ENCODE data around the gene TMEM132D. TPM values are rescaled to one million over a fixed set of nuclear protein-coding genes. Genes with fewer than 3 reads are reported as not detected.

Gene TMEM132D
- total RNA-seq, 2 donors from 2014 or later: not detected

- DNase-seq (ENCODE audit: low spot score) (no peak), ATAC-seq (no peak)
- Mint-ChIP-seq H3K27me3 (no peaks in the 10 kb centered on the region), H3K27ac (no peak overlapping the region), H3K4me1 (ENCODE audit: low read depth in 2 of 2) (no peaks in the 10 kb centered on the region), H3K36me3 (no peaks in the 10 kb centered on the region), H3K4me3 (no peak overlapping the region), H3K9me3 (no peaks in the 10 kb centered on the region)
These were observed 230.0 kb downstream of the TMEM132D start for GRCh38 chr12:129673806-129674205.

GRCh38 chr12:129672110-129672509 is 231.7 kb downstream of the TMEM132D start:
- ATAC-seq (no peak), DNase-seq (ENCODE audit: low spot score) (no peak)
- H3K4me3 Mint-ChIP-seq: no peak overlapping the region
- H3K27me3 Mint-ChIP-seq: no peaks in the 10 kb centered on the region
- no peaks in the 10 kb centered on the region for H3K4me1 Mint-ChIP-seq (ENCODE audit: low read depth in 2 of 2)
- H3K27ac Mint-ChIP-seq: no peak overlapping the region
- H3K9me3 Mint-ChIP-seq: no peaks in the 10 kb centered on the region
- no peaks in the 10 kb centered on the region for H3K36me3 Mint-ChIP-seq

- Mint-ChIP-seq H3K4me3 (no peak overlapping the region), H3K9me3 (peaks cover 3% of the 10 kb centered on the region), H3K27ac (no peak overlapping the region), H3K27me3 (peaks cover 3 to 9% of the 10 kb centered on the region in 2 donors), H3K36me3 (no peaks in the 10 kb centered on the region), H3K4me1 (ENCODE audit: low read depth in 2 of 2) (no peaks in the 10 kb centered on the region)
- no peak for DNase-seq (ENCODE audit: low spot score)
- ATAC-seq: no peak
These were observed 233.4 kb downstream of the TMEM132D start for GRCh38 chr12:129670256-129670920.

- no peak for ATAC-seq
- DNase-seq (ENCODE audit: low spot score): no peak
- Mint-ChIP-seq H3K9me3 (peaks cover 3% of the 10 kb centered on the region), H3K27ac (no peak overlapping the region), H3K36me3 (no peaks in the 10 kb centered on the region), H3K27me3 (peaks cover 3 to 9% of the 10 kb centered on the region in 2 donors), H3K4me3 (no peak overlapping the region), H3K4me1 (ENCODE audit: low read depth in 2 of 2) (no peaks in the 10 kb centered on the region)
These were observed 238.4 kb downstream of the TMEM132D start for GRCh38 chr12:129665414-129665813.

GRCh38 chr12:129662234-129662633 is 241.6 kb downstream of the TMEM132D start:
- no peak for ATAC-seq
- no peak overlapping the region for H3K4me3 Mint-ChIP-seq
- H3K4me1 Mint-ChIP-seq (ENCODE audit: low read depth in 2 of 2): no peaks in the 10 kb centered on the region
- no peak for DNase-seq (ENCODE audit: low spot score)
- H3K36me3 Mint-ChIP-seq: no peaks in the 10 kb centered on the region
- peaks cover 3 to 9% of the 10 kb centered on the region in 2 donors for H3K27me3 Mint-ChIP-seq
- no peak overlapping the region for H3K27ac Mint-ChIP-seq
- H3K9me3 Mint-ChIP-seq: peaks cover 3% of the 10 kb centered on the region

- Mint-ChIP-seq H3K36me3 (no peaks in the 10 kb centered on the region), H3K27me3 (peaks cover 0 to 6% of the 10 kb centered on the region in 2 donors), H3K4me1 (ENCODE audit: low read depth in 2 of 2) (no peaks in the 10 kb centered on the region), H3K9me3 (peaks cover 2% of the 10 kb centered on the region), H3K27ac (no peak overlapping the region), H3K4me3 (no peak overlapping the region)
- DNase-seq (ENCODE audit: low spot score): no peak
- ATAC-seq: no peak
These were observed 242.9 kb downstream of the TMEM132D start for GRCh38 chr12:129660946-129661345.

GRCh38 chr12:129659961-129660622 is 243.7 kb downstream of the TMEM132D start:
- H3K4me3 Mint-ChIP-seq: no peak overlapping the region
- H3K9me3 Mint-ChIP-seq: peaks cover 3% of the 10 kb centered on the region
- ATAC-seq (no peak), DNase-seq (ENCODE audit: low spot score) (no peak)
- no peaks in the 10 kb centered on the region for H3K36me3 Mint-ChIP-seq
- H3K4me1 Mint-ChIP-seq (ENCODE audit: low read depth in 2 of 2): no peaks in the 10 kb centered on the region
- no peak overlapping the region for H3K27ac Mint-ChIP-seq
- H3K27me3 Mint-ChIP-seq: peaks cover 0 to 8% of the 10 kb centered on the region in 2 donors

- ATAC-seq (no peak), DNase-seq (ENCODE audit: low spot score) (no peak)
- Mint-ChIP-seq H3K27me3 (peaks cover 0 to 15% of the 10 kb centered on the region in 2 donors), H3K4me1 (ENCODE audit: low read depth in 2 of 2) (no peaks in the 10 kb centered on the region), H3K36me3 (no peaks in the 10 kb centered on the region), H3K4me3 (no peak overlapping the region), H3K9me3 (peaks cover 6% of the 10 kb centered on the region), H3K27ac (no peak overlapping the region)
These were observed 246.6 kb downstream of the TMEM132D start for GRCh38 chr12:129657179-129657578.

GRCh38 chr12:129651951-129652350 is 251.9 kb downstream of the TMEM132D start:
- Mint-ChIP-seq H3K4me1 (ENCODE audit: low read depth in 2 of 2) (no peaks in the 10 kb centered on the region), H3K27ac (no peak overlapping the region), H3K4me3 (no peak overlapping the region), H3K36me3 (no peaks in the 10 kb centered on the region), H3K27me3 (peaks cover 4 to 32% of the 10 kb centered on the region in 2 donors), H3K9me3 (peaks cover 9% of the 10 kb centered on the region)
- ATAC-seq (no peak), DNase-seq (ENCODE audit: low spot score) (no peak)

- Mint-ChIP-seq H3K4me1 (ENCODE audit: low read depth in 2 of 2) (no peaks in the 10 kb centered on the region), H3K27me3 (peaks cover 0 to 6% of the 10 kb centered on the region in 2 donors), H3K27ac (no peak overlapping the region), H3K36me3 (no peaks in the 10 kb centered on the region), H3K9me3 (no peaks in the 10 kb centered on the region), H3K4me3 (no peak overlapping the region)
- DNase-seq (ENCODE audit: low spot score) (no peak), ATAC-seq (no peak)
These were observed 261.9 kb downstream of the TMEM132D start for GRCh38 chr12:129641926-129642325.

- DNase-seq (ENCODE audit: low spot score) (no peak), ATAC-seq (peak in 1 of 2 donors; percentile 24)
- no peaks in the 10 kb centered on the region for H3K36me3 Mint-ChIP-seq
- H3K4me3 Mint-ChIP-seq: no peak overlapping the region
- H3K27me3 Mint-ChIP-seq: peaks cover 11 to 17% of the 10 kb centered on the region in 2 donors
- no peak overlapping the region for H3K27ac Mint-ChIP-seq
- no peaks in the 10 kb centered on the region for H3K9me3 Mint-ChIP-seq
- H3K4me1 Mint-ChIP-seq (ENCODE audit: low read depth in 2 of 2): no peaks in the 10 kb centered on the region
These were observed 268.7 kb downstream of the TMEM132D start for GRCh38 chr12:129635021-129635685.

GRCh38 chr12:129631316-129631715 is 272.5 kb downstream of the TMEM132D start:
- H3K36me3 Mint-ChIP-seq: no peaks in the 10 kb centered on the region
- no peak for ATAC-seq
- no peaks in the 10 kb centered on the region for H3K9me3 Mint-ChIP-seq
- H3K4me1 Mint-ChIP-seq (ENCODE audit: low read depth in 2 of 2): no peaks in the 10 kb centered on the region
- peaks cover 17 to 28% of the 10 kb centered on the region in 2 donors for H3K27me3 Mint-ChIP-seq
- H3K27ac Mint-ChIP-seq: no peak overlapping the region
- no peak for DNase-seq (ENCODE audit: low spot score)
- H3K4me3 Mint-ChIP-seq: no peak overlapping the region

GRCh38 chr12:129629901-129630300 is 273.9 kb downstream of the TMEM132D start:
- DNase-seq (ENCODE audit: low spot score) (no peak), ATAC-seq (no peak)
- Mint-ChIP-seq H3K36me3 (no peaks in the 10 kb centered on the region), H3K4me3 (no peak overlapping the region), H3K9me3 (no peaks in the 10 kb centered on the region), H3K27me3 (peaks cover 22 to 28% of the 10 kb centered on the region in 2 donors), H3K4me1 (ENCODE audit: low read depth in 2 of 2) (no peaks in the 10 kb centered on the region), H3K27ac (no peak overlapping the region)

- DNase-seq (ENCODE audit: low spot score) (no peak), ATAC-seq (no peak)
- Mint-ChIP-seq H3K27ac (no peak overlapping the region), H3K27me3 (peaks cover 0 to 5% of the 10 kb centered on the region in 2 donors), H3K9me3 (peaks cover 10% of the 10 kb centered on the region), H3K4me3 (no peak overlapping the region), H3K4me1 (ENCODE audit: low read depth in 2 of 2) (no peaks in the 10 kb centered on the region), H3K36me3 (no peaks in the 10 kb centered on the region)
These were observed 281.3 kb downstream of the TMEM132D start for GRCh38 chr12:129622566-129622965.

All from natural killer cell treated with Interleukin-12 subunit alpha and Interleukin-12 subunit beta and Interleukin-15 and Interleukin-18, amount 100 ng/mL, for 72 hours (primary cell).